IMR-90 (cell line): ENCODE results near the gene POLE4. TPM values are rescaled to one million over a fixed set of nuclear protein-coding genes. Genes with fewer than 3 reads are reported as not detected.
A peak's percentile ranks its signal among the peaks of the same experiment; 100 is the strongest.

ENCODE experiments used
- ATAC-seq: fragments of 200-7000 bp; cut with Tn5 transposase; 2 replicates; pipeline ENCODE4 v1.9.1; 2020; ENCODE audit warnings: low read depth, mild to moderate bottlenecking, moderate library complexity
- BruUV-seq: library from RNA; stranded (reverse); fragments of 400-500 nt; replicated peaks from 2 replicates; lab custom pipeline; 2021; lab: Mats Ljungman, UMichigan
- CTCF ChIA-PET: fragments of 300-600 bp; formaldehyde crosslinking; extraction: SDS; loops from one replicate; lab custom pipeline; 2021; ENCODE audit warnings: antibody characterized with exemption; lab: Yijun Ruan, JAX
- POLR2A ChIA-PET: fragments of 300-600 bp; sonication (Branson Sonifier 250); formaldehyde crosslinking; loops from one replicate; lab custom pipeline; 2022; ENCODE audit warnings: antibody characterized with exemption; ENCODE audit not compliant: unreplicated experiment; lab: Charles Lee
- DNase-seq: peaks from one replicate; pipeline ENCODE4 v3.0.0; 2013
- H2AFZ ChIP-seq: replicated peaks from 2 replicates; pipeline ENCODE3; 2013; ENCODE audit warnings: low read length, mild to moderate bottlenecking; ENCODE audit not compliant: poor library complexity
- H2AK5ac ChIP-seq: 2 replicates; pipeline ENCODE4 v1.6.1; 2013; ENCODE audit warnings: low read depth, low read length, inconsistent platforms
- H2AK9ac ChIP-seq: replicated peaks from 2 replicates; pipeline ENCODE3; 2013; ENCODE audit warnings: mild to moderate bottlenecking, low read depth, low read length, moderate library complexity; ENCODE audit not compliant: poor library complexity
- H2BK120ac ChIP-seq: 2 replicates; pipeline ENCODE4 v1.6.1; 2013; ENCODE audit warnings: low read depth, low read length, inconsistent platforms
- H2BK15ac ChIP-seq: 3 replicates; pipeline ENCODE4 v1.6.1; 2013; ENCODE audit warnings: low read depth, low read length, inconsistent platforms
- H2BK20ac ChIP-seq: 2 replicates; pipeline ENCODE4 v1.6.1; 2013; ENCODE audit warnings: low read depth, mild to moderate bottlenecking, inconsistent platforms, low read length, moderate library complexity
- H2BK5ac ChIP-seq: 2 replicates; pipeline ENCODE4 v1.6.1; 2013; ENCODE audit warnings: mild to moderate bottlenecking, low read depth, low read length, inconsistent platforms; ENCODE audit not compliant: poor library complexity, severe bottlenecking
- H3K14ac ChIP-seq: replicated peaks from 2 replicates; pipeline ENCODE4 v1.6.1; 2013; ENCODE audit warnings: low read depth, low read length, inconsistent platforms
- H3K18ac ChIP-seq: 2 replicates; pipeline ENCODE4 v1.6.1; 2013; ENCODE audit warnings: low read depth, low read length, control low read depth
- H3K23ac ChIP-seq: 2 replicates; pipeline ENCODE4 v1.6.1; 2013; ENCODE audit warnings: low read depth, low read length, inconsistent platforms
- H3K27ac ChIP-seq: 2 replicates; pipeline ENCODE4 v1.5.1; 2013; ENCODE audit warnings: mild to moderate bottlenecking, control low read depth, low read length; ENCODE audit not compliant: insufficient read depth
- H3K27me3 ChIP-seq: 2 replicates; pipeline ENCODE4 v1.6.1; 2013; ENCODE audit warnings: low read length; ENCODE audit not compliant: control insufficient read depth, insufficient read depth
- H3K36me3 ChIP-seq: 2 replicates; pipeline ENCODE4 v1.6.1; 2013; ENCODE audit warnings: low read length, mixed read lengths; ENCODE audit not compliant: control insufficient read depth, insufficient read depth
- H3K4ac ChIP-seq: 2 replicates; pipeline ENCODE4 v1.6.1; 2013; ENCODE audit warnings: low read depth, low read length, inconsistent platforms
- H3K4me1 ChIP-seq: 2 replicates; pipeline ENCODE4 v1.6.1; 2013; ENCODE audit warnings: low read length, mixed read lengths; ENCODE audit not compliant: control insufficient read depth, insufficient read depth
- H3K4me2 ChIP-seq: 2 replicates; pipeline ENCODE4 v1.6.1; 2013; ENCODE audit warnings: low read depth, mild to moderate bottlenecking, control low read depth, low read length, moderate library complexity
- H3K4me3 ChIP-seq: 2 replicates; pipeline ENCODE4 v1.5.1; 2013; ENCODE audit warnings: low read depth, mild to moderate bottlenecking, control low read depth, low read length, moderate library complexity; ENCODE audit not compliant: insufficient read depth
- H3K56ac ChIP-seq: 2 replicates; pipeline ENCODE4 v1.6.1; 2013; ENCODE audit warnings: low read length, inconsistent platforms; ENCODE audit not compliant: insufficient read depth; ENCODE audit errors: extremely low read depth
- H3K79me1 ChIP-seq, 2 experiments: 2 replicates each; pipeline ENCODE4 v1.6.1; 2013; ENCODE audit warnings: low read length in 2 of 2, inconsistent platforms in 1 of 2, low read depth in 1 of 2
- H3K9ac ChIP-seq: 2 replicates; pipeline ENCODE4 v1.6.1; 2013; ENCODE audit warnings: low read depth, low read length, control low read depth
- H3K9me1 ChIP-seq: 2 replicates; pipeline ENCODE4 v1.6.1; 2013; ENCODE audit warnings: low read length, inconsistent platforms; ENCODE audit not compliant: insufficient read depth
- H3K9me3 ChIP-seq: 2 replicates; pipeline ENCODE4 v1.6.1; 2013; ENCODE audit warnings: low read length; ENCODE audit not compliant: control insufficient read depth, insufficient read depth
- H4K20me1 ChIP-seq: 2 replicates; pipeline ENCODE4 v1.6.1; 2013; ENCODE audit warnings: low read length, inconsistent platforms; ENCODE audit not compliant: insufficient read depth
- H4K5ac ChIP-seq: 2 replicates; pipeline ENCODE4 v1.6.1; 2013; ENCODE audit warnings: mild to moderate bottlenecking, low read depth, low read length, control low read depth
- H4K8ac ChIP-seq, 2 experiments: 2 replicates each; pipeline ENCODE4 v1.6.1; 2013; ENCODE audit warnings: low read depth in 2 of 2, low read length in 2 of 2, control low read depth in 1 of 2, inconsistent platforms in 1 of 2
- H4K91ac ChIP-seq: 2 replicates; pipeline ENCODE4 v1.6.1; 2013; ENCODE audit warnings: low read depth, low read length, inconsistent platforms; ENCODE audit not compliant: insufficient read depth
- BHLHE40 ChIP-seq: fragments of 150-350 bp; IDR thresholded peaks from 2 replicates; pipeline ENCODE4 v1.6.1; 2016; ENCODE audit warnings: mild to moderate bottlenecking, low read depth, low read length
- CEBPB ChIP-seq: IDR thresholded peaks from 2 replicates; pipeline ENCODE4 v1.6.1; 2012; ENCODE audit warnings: low read depth, low read length, improper control_type of control experiment
- CHD1 ChIP-seq: IDR thresholded peaks from 2 replicates; pipeline ENCODE4 v1.6.1; 2012; ENCODE audit warnings: low read depth, low read length, improper control_type of control experiment
- CTCF ChIP-seq: conservative IDR thresholded peaks from 2 replicates; pipeline ENCODE4 v1.5.1; 2012; ENCODE audit warnings: mild to moderate bottlenecking, low read depth, low read length, improper control_type of control experiment
- FOS ChIP-seq: fragments of 150-350 bp; IDR thresholded peaks from 2 replicates; pipeline ENCODE4 v1.6.1; 2016; ENCODE audit warnings: low read depth, low read length
- MAZ ChIP-seq: IDR thresholded peaks from 2 replicates; pipeline ENCODE4 v1.6.1; 2012; ENCODE audit warnings: low read depth, mild to moderate bottlenecking, low read length, improper control_type of control experiment, moderate library complexity, borderline replicate concordance
- POLR2A ChIP-seq: IDR thresholded peaks from 2 replicates; pipeline ENCODE4 v1.6.1; 2012; ENCODE audit warnings: mild to moderate bottlenecking, low read depth, low read length
- RAD21 ChIP-seq: IDR thresholded peaks from 2 replicates; pipeline ENCODE4 v1.6.1; 2012; ENCODE audit warnings: low read length, improper control_type of control experiment
- RCOR1 ChIP-seq: IDR thresholded peaks from 2 replicates; pipeline ENCODE4 v1.6.1; 2012; ENCODE audit warnings: mild to moderate bottlenecking, low read length, improper control_type of control experiment; ENCODE audit not compliant: insufficient replicate concordance
- RFX5 ChIP-seq: IDR thresholded peaks from 2 replicates; pipeline ENCODE4 v1.8.0; 2012; ENCODE audit warnings: low read depth, mild to moderate bottlenecking, low read length, moderate library complexity
- SMC3 ChIP-seq: fragments of 150-350 bp; IDR thresholded peaks from 2 replicates; pipeline ENCODE4 v1.6.1; 2016; ENCODE audit warnings: low read depth, mild to moderate bottlenecking, antibody characterized with exemption, low read length, moderate library complexity
- whole genome bisulfite sequencing, 2 experiments: methylation state at CpG; one replicate each; pipeline versions ENCODE4 v1.1.5 to v1.1.7; 2013; ENCODE audit warnings: missing lambda C conversion rate in 2 of 2; ENCODE audit not compliant: insufficient read length in 1 of 2; ENCODE audit errors: extremely low coverage in 2 of 2; 5-methylcytosine and 5-hydroxymethylcytosine counted together
- dilution Hi-C: fragments of 300-500 bp; cut with HindIII; formaldehyde crosslinking; loops from one replicate; pipeline ENCODE4 v1.14.3; 2018; ENCODE audit warnings: low sequenced_read_pairs; ENCODE audit not compliant: unreplicated experiment
- in situ Hi-C: fragments of 300-500 bp; cut with MboI; formaldehyde crosslinking; loops from 3 replicates; pipeline ENCODE4 v1.14.3; 2019; ENCODE audit warnings: low sequenced_read_pairs, inconsistent platforms, mixed read lengths
- intact Hi-C: fragments of 100-400 bp; cut with micrococcal nuclease; formaldehyde crosslinking; loops from 2 replicates; pipeline ENCODE4 v1.10.0; 2022
- polyA plus RNA-seq, 3 experiments: library from polyadenylated mRNA; depleted of rRNA; stranded (reverse); fragments of >200 nt; gene quantifications; 2 replicates each; pipeline ENCODE4 v1.2.3, GENCODE V29; 2012; ENCODE audit warnings: low replicate concordance in 1 of 3
- total RNA-seq: library from RNA; depleted of rRNA; stranded (reverse); fragments of >200 nt; gene quantifications from 2 replicates; pipeline ENCODE4 v1.2.3, GENCODE V29; 2012
- TF ChIP-seq, protein P1 (sequence below): fragments of 150-350 bp; IDR thresholded peaks from 2 replicates; pipeline ENCODE4 v1.6.1; 2016; ENCODE audit warnings: low read depth, mild to moderate bottlenecking, low read length, moderate library complexity, borderline replicate concordance
- TF ChIP-seq, protein P2 (sequence below): fragments of 150-350 bp; IDR thresholded peaks from 2 replicates; pipeline ENCODE4 v1.6.1; 2017; ENCODE audit warnings: mild to moderate bottlenecking, antibody characterized with exemption, low read length, low read depth

The POLE4 gene
- total and polyA plus RNA-seq, 2 of the 4 experiments (the other 2 are of a cell fraction), result 9.0 to 23.9 TPM

DNA sequence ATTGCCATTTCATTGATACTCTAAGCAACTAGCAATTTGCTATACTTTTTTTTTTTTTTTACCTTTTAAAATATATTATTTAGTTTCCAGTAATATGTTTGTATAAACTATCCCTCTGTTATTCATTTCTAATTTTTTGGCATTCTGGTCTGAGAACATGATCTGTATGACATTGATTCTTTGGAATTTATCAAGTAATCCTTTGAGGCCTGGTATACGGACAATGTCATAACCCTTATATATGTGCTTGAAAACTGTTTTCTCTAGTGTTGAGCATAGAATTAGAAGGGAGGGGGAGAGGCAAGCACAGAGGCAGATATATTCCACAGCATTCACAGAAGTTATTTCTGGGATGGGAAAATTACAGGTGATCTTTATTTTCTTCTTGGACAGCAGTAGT is 48.2 kb upstream of the POLE4 start:
- POLR2A ChIA-PET, result no interaction called here
- H2AFZ ChIP-seq, result peak overlapping the region; percentile 39
- H3K79me1 ChIP-seq, result no peaks in the 10 kb centered on the region
- peak; percentile 19 for DNase-seq
- H4K91ac ChIP-seq, result 0 out of 2 replicates have a peak overlapping the region, but pooled peaks have one; percentile 49
- H3K4me2 ChIP-seq, result no peak overlapping the region
- no peak overlapping the region for H2AK9ac ChIP-seq
- intact Hi-C loops (no loop called here), in situ Hi-C loops (loop anchor here (10.0 to 25.0 kb wide), 2 partner anchors 495 to 702 kb away; no protein-coding TSS in a partner anchor), dilution Hi-C loops (no loop called here)
- H4K20me1 ChIP-seq, result no peaks in the 10 kb centered on the region
- H3K9me3 ChIP-seq, result no peaks in the 10 kb centered on the region
- no CpG with 5 or more reads among the region's 1 CpG for WGBS, 2 experiments
- H2BK120ac ChIP-seq, result no peak overlapping the region
- H3K4me1 ChIP-seq, result peaks cover 2% of the 10 kb centered on the region; the same call in 1 of the 2 replicates
- 0 out of 2 replicates have a peak, but pooled peaks cover under 1% of the 10 kb centered on the region for H3K9me1 ChIP-seq
- no peak overlapping the region for H3K18ac ChIP-seq
- no peak overlapping the region for H4K8ac ChIP-seq
- H3K23ac ChIP-seq, result no peak overlapping the region
- H3K9ac ChIP-seq, result no peak overlapping the region
- no peak overlapping the region for H4K5ac ChIP-seq
- no TSS peak for BruUV-seq
- no peak overlapping the region for H3K56ac ChIP-seq
- no peak overlapping the region for H2BK15ac ChIP-seq
- TF ChIP-seq MAZ, result no peak
- no peak for TF ChIP-seq POLR2A
- TF ChIP-seq RAD21, result no peak
- TF ChIP-seq RFX5, result no peak
- TF ChIP-seq, protein P1, sequence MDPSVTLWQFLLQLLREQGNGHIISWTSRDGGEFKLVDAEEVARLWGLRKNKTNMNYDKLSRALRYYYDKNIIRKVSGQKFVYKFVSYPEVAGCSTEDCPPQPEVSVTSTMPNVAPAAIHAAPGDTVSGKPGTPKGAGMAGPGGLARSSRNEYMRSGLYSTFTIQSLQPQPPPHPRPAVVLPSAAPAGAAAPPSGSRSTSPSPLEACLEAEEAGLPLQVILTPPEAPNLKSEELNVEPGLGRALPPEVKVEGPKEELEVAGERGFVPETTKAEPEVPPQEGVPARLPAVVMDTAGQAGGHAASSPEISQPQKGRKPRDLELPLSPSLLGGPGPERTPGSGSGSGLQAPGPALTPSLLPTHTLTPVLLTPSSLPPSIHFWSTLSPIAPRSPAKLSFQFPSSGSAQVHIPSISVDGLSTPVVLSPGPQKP, result no peak
- no peak for TF ChIP-seq SMC3
- TF ChIP-seq FOS, result no peak
- no peak for TF ChIP-seq CTCF
- TF ChIP-seq RCOR1, result no peak
- no peak for TF ChIP-seq BHLHE40
- TF ChIP-seq CHD1, result no peak
- TF ChIP-seq, protein P2, sequence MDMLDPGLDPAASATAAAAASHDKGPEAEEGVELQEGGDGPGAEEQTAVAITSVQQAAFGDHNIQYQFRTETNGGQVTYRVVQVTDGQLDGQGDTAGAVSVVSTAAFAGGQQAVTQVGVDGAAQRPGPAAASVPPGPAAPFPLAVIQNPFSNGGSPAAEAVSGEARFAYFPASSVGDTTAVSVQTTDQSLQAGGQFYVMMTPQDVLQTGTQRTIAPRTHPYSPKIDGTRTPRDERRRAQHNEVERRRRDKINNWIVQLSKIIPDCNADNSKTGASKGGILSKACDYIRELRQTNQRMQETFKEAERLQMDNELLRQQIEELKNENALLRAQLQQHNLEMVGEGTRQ, result no peak
- TF ChIP-seq CEBPB, result no peak
- H3K27ac ChIP-seq, result no peak overlapping the region
- no peak overlapping the region for H2BK20ac ChIP-seq
- no peak overlapping the region for H3K4me3 ChIP-seq
- no peak overlapping the region for H2AK5ac ChIP-seq
- no peaks in the 10 kb centered on the region for H3K36me3 ChIP-seq
- H3K14ac ChIP-seq, result 0 out of 2 replicates have a peak overlapping the region, but pooled peaks have one; percentile 29
- H2BK5ac ChIP-seq, result no peak overlapping the region
- no peaks in the 10 kb centered on the region for H3K27me3 ChIP-seq
- peak; percentile 51 for ATAC-seq
- H3K4ac ChIP-seq, result no peak overlapping the region
- CTCF ChIA-PET, result no interaction called here
